ENCODE results near the gene SEMA5A.

GRCh38 chr5:8993031-8993430 is 552.8 kb downstream of the SEMA5A start:
- TF ChIP-seq GATA3 (IDR thresholded peaks at IDR 0.05; ENCODE audit: low read depth, low read length), result no peak
- TF ChIP-seq GATA2 (IDR thresholded peaks at IDR 0.05; ENCODE audit: low read depth, low read length), result no peak

Data from SH-SY5Y (cell line).